Upper lobe of left lung (tissue), 6 donors: Measurements from ENCODE around the gene SMPD1. TPM values are rescaled to one million over a fixed set of nuclear protein-coding genes. Genes with fewer than 3 reads are reported as not detected.
A peak's percentile ranks its signal among the peaks of the same experiment; 100 is the strongest.

Experiments
- ATAC-seq, 2 donors: fragments of 200-7000 bp; cut with Tn5 transposase; one replicate each; pipeline ENCODE4 v1.9.1; 2022; ENCODE audit warnings: mild to moderate bottlenecking in 2 of 2, moderate library complexity in 2 of 2; ENCODE audit not compliant: low FRiP score in 2 of 2
- DNase-seq, 2 donors: peaks; one replicate each; pipeline ENCODE4 v3.0.0-alpha.2; 2019 to 2020
- H3K27ac ChIP-seq, 4 donors: fragments of 200-600 bp; sonication (generic); one replicate each; pipeline ENCODE4 v1.5.1; 2016 to 2019
- H3K27me3 ChIP-seq, 4 donors: fragments of 200-600 bp; sonication (generic); one replicate each; pipeline ENCODE4 v1.5.1; 2017 to 2019
- H3K36me3 ChIP-seq, 4 donors: fragments of 200-600 bp; sonication (generic); one replicate each; pipeline ENCODE4 v1.5.1; 2016 to 2019
- H3K4me1 ChIP-seq, 4 donors: fragments of 200-600 bp; sonication (generic); one replicate each; pipeline ENCODE4 v1.5.1; 2018 to 2019
- H3K4me3 ChIP-seq, 4 donors: fragments of 200-600 bp; sonication (generic); one replicate each; pipeline ENCODE4 v1.5.1; 2017 to 2019; ENCODE audit warnings: mild to moderate bottlenecking in 2 of 4, moderate library complexity in 1 of 4
- H3K9me3 ChIP-seq, 4 donors: fragments of 200-600 bp; sonication (generic); one replicate each; pipeline ENCODE4 v1.5.1; 2018 to 2019
- EP300 ChIP-seq, 4 donors: sonication (generic); formaldehyde crosslinking; IDR thresholded peaks; one replicate each; pipeline ENCODE4 v1.5.1; 2017; ENCODE audit warnings: antibody characterized with exemption in 4 of 4, control low read depth in 2 of 4
- POLR2A ChIP-seq, 4 donors: fragments of 450-650 bp; IDR thresholded peaks; one replicate each; pipeline ENCODE4 v1.5.1; 2016 to 2017; ENCODE audit warnings: antibody characterized with exemption in 4 of 4, mild to moderate bottlenecking in 2 of 4
- POLR2AphosphoS5 ChIP-seq, 2 donors: sonication (generic); formaldehyde crosslinking; IDR thresholded peaks; one replicate each; pipeline ENCODE4 v1.5.1; 2017; ENCODE audit warnings: antibody characterized with exemption in 2 of 2
- WGBS, 2 donors: methylation state at CpG; one replicate each; pipeline ENCODE4 v1.1.5; 2017 to 2018; 5-methylcytosine and 5-hydroxymethylcytosine counted together
- total RNA-seq, 6 donors: library from RNA; depleted of rRNA in 4 of 6; stranded (reverse); fragments of >200 nt in 4 of 6; gene quantifications; one replicate each; pipeline versions ENCODE4 v1.1.0 to v1.2.1, GENCODE V29; 2016 to 2021
- TF ChIP-seq, protein P1 (sequence below), 6 experiments: fragments of 450-650 bp in 4 of 6; fragments of 200-600 bp in 2 of 6; sonication (generic) in 2 of 6; IDR thresholded peaks; one replicate each; pipeline ENCODE4 v1.5.1; 2016 to 2019; ENCODE audit warnings: antibody characterized with exemption in 6 of 6
- donor health status: DM: no; HTN: no; CAD: no; lungs with moderate emphysema.
- donor health status: DM: no; HTN: yes; CAD: no; lungs with severe emphysema.

The SMPD1 gene
- total RNA-seq, 6 donors from 2014 or later: 25.3 to 62.9 (median 53.9) TPM

DNA sequence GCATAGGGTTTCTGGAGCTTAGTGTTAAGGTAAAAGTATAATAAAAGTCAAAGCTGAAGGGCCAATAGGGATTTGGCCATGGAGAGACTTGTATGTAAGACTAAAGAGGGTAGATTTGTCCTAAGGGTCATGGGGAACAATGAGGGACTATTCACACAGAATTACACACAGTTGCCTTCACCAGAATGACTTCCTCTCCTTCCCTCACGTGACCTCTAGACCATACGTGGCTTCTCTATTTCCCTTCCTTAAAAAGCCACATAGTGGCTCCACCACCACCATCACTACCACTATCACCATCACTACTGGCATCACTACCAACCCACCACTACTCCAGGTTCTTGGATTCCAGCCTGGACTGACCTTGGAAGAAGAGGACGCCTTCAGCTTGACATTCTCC is 47.7 kb downstream of the SMPD1 start:
- Histone ChIP-seq H3K27me3 (no peaks in the 10 kb centered on the region), H3K4me1 (peaks cover 0 to 6% (median 3%) of the 10 kb centered on the region in 4 donors), H3K4me3 (no peak overlapping the region), H3K36me3 (no peaks in the 10 kb centered on the region), H3K9me3 (no peaks in the 10 kb centered on the region), H3K27ac (no peak overlapping the region)
- TF ChIP-seq EP300 (IDR thresholded peaks at IDR 0.05): no peak
- TF ChIP-seq, protein P1, sequence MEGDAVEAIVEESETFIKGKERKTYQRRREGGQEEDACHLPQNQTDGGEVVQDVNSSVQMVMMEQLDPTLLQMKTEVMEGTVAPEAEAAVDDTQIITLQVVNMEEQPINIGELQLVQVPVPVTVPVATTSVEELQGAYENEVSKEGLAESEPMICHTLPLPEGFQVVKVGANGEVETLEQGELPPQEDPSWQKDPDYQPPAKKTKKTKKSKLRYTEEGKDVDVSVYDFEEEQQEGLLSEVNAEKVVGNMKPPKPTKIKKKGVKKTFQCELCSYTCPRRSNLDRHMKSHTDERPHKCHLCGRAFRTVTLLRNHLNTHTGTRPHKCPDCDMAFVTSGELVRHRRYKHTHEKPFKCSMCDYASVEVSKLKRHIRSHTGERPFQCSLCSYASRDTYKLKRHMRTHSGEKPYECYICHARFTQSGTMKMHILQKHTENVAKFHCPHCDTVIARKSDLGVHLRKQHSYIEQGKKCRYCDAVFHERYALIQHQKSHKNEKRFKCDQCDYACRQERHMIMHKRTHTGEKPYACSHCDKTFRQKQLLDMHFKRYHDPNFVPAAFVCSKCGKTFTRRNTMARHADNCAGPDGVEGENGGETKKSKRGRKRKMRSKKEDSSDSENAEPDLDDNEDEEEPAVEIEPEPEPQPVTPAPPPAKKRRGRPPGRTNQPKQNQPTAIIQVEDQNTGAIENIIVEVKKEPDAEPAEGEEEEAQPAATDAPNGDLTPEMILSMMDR (IDR thresholded peaks at IDR 0.05): no peak
- 68% methylated on average over 3 of the region's 3 CpGs for WGBS, 2 donors
- no peak for DNase-seq
- ATAC-seq: peak in 1 of 2 donors; percentile 60

DNA sequence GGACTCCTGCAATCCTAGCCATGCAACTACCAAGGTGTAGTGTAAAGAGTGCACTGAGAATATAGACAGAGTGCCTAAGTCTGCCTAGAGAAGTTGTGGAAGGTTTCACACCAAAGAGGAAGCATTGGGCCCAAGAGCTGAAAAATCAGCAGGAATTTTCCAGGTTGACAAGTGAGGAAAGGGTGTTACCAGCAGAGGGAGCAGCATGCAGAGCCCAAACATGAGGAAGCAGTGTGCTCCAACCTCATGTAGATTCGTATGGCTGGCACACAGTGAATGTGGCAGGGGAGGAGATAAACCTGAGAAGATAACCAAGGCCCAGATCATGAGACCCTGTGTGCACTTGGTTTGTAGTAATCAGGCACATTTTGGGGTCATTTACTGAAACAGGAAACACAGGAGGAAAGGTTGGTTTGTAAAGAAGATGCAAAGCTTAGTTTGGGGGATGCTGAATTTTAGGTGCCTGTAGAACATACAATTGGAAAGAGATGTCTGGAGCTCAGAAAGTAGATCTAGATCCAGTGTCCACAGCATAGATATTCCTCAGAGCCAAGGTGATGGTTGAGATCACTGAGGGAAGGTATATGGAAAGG is 48.8 kb downstream of the SMPD1 start:
- TF ChIP-seq POLR2AphosphoS5 (IDR thresholded peaks at IDR 0.05) (no peak), EP300 (IDR thresholded peaks at IDR 0.05) (no peak), POLR2A (IDR thresholded peaks at IDR 0.05) (no peak)
- TF ChIP-seq, protein P1 (IDR thresholded peaks at IDR 0.05): peak in 5 of 6 experiments; percentile 34 to 64 (median 44)
- peak in 1 of 2 donors; percentile 75 for ATAC-seq
- WGBS, 2 donors: 0% methylated on average over 1 of the region's 1 CpG

DNA sequence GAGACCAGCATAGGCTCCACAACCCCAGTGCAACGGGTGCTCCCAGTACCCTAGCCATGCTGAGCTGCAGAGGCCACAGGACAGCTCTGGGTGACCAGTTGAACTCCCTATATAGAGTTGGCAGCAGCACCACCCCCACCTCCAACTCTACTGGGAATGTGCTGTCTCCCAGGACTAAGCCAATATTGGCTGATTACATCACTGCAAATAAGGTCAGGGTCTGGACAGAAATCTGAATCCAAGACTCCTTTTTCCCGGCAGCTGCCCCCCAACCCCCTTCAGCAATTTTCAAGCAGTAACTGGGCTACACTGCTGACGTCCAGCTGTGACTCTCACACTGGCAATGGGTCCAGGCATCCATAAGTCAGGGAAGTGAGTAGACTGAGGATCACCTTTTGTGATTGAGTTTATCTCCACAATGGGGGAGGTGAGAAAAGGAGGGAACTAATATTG is 50.7 kb downstream of the SMPD1 start, which contains the start of gene HPX:
Gene HPX, minus strand, starts transcription at position 82 of the 453 bp plus-strand sequence. Its CDS starts 24 bp downstream, at position 58.
- ATAC-seq: no peak
- TF ChIP-seq EP300 (IDR thresholded peaks at IDR 0.05): no peak
- no peak for TF ChIP-seq POLR2AphosphoS5 (IDR thresholded peaks at IDR 0.05)
- no peak for TF ChIP-seq POLR2A (IDR thresholded peaks at IDR 0.05)
- TF ChIP-seq, protein P1 (IDR thresholded peaks at IDR 0.05): no peak
- Histone ChIP-seq H3K36me3 (no peaks in the 10 kb centered on the region), H3K4me3 (no peak within 1 kb of the TSS), H3K27me3 (no peaks in the 10 kb centered on the region), H3K4me1 (peaks cover 0 to 6% (median 3%) of the 10 kb centered on the region in 4 donors), H3K27ac (no peak within 1 kb of the TSS), H3K9me3 (no peaks in the 10 kb centered on the region)
- WGBS, 2 donors: 61 to 81% methylated on average over 2 to 3 of the region's 3 CpGs
- no peak for DNase-seq

More for the DNA sequence above, 48.8 kb downstream of the SMPD1 start:
- Histone ChIP-seq H3K36me3 (no peaks in the 10 kb centered on the region), H3K4me3 (no peak overlapping the region), H3K4me1 (peaks cover 0 to 6% (median 3%) of the 10 kb centered on the region in 4 donors), H3K27ac (no peak overlapping the region), H3K9me3 (no peaks in the 10 kb centered on the region), H3K27me3 (no peaks in the 10 kb centered on the region)
- peak in 1 of 2 donors; percentile 55 for DNase-seq

DNA sequence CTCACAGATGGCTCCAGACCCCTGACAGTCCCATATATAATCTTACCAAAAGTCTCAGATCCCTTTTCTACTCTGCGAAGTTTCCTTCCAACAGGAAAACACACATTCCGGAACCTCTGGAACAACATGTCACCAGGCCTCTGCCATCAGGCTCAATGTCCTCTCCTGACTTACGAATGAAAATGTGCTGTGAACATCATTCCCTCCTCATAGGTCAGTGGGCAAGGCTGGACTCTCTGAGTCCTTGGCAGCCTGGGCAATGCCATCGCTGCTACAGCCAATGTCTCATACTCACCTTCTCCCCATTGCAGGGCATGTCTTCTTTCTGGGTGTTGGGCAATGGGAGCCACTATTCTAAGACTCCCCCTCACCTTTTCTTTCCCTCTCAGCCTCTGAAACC is 52.2 kb downstream of the SMPD1 start:
- H3K27me3 ChIP-seq: no peaks in the 10 kb centered on the region
- no peak for ATAC-seq
- no peaks in the 10 kb centered on the region for H3K9me3 ChIP-seq
- WGBS, 2 donors: 84 to 93% methylated on average over 4 of the region's 4 CpGs
- DNase-seq: no peak
- no peak overlapping the region for H3K27ac ChIP-seq
- TF ChIP-seq, protein P1 (IDR thresholded peaks at IDR 0.05): no peak
- TF ChIP-seq EP300 (IDR thresholded peaks at IDR 0.05) (no peak), POLR2A (IDR thresholded peaks at IDR 0.05) (no peak)
- H3K36me3 ChIP-seq: no peaks in the 10 kb centered on the region
- H3K4me3 ChIP-seq: no peak overlapping the region
- H3K4me1 ChIP-seq: peaks cover 0 to 6% (median 3%) of the 10 kb centered on the region in 4 donors
